Prostate gland (tissue), 2 donors: ENCODE results near the gene CCR2. TPM values are rescaled to one million over a fixed set of nuclear protein-coding genes. Genes with fewer than 3 reads are reported as not detected.
A peak's percentile ranks its signal among the peaks of the same experiment; 100 is the strongest.

ENCODE experiments used
- DNase-seq: peaks from one replicate; pipeline ENCODE4 v3.0.0-alpha.2; 2019; ENCODE audit warnings: low spot score
- H3K27ac ChIP-seq, 2 donors: fragments of 200-600 bp; sonication (generic); 2 replicates each; pipeline ENCODE4 v1.5.1; 2017 to 2019
- H3K27me3 ChIP-seq: fragments of 200-600 bp; sonication (generic); replicated peaks from 2 replicates; pipeline ENCODE4 v1.5.1; 2019; ENCODE audit not compliant: insufficient read depth
- H3K36me3 ChIP-seq, 2 donors: fragments of 200-600 bp; sonication (generic); 1 replicate in 1 of 2; 2 replicates in 1 of 2; pipeline versions ENCODE4 v1.5.1 to v1.8.1; 2017 to 2019
- H3K4me1 ChIP-seq: fragments of 200-600 bp; sonication (generic); replicated peaks from 2 replicates; pipeline ENCODE4 v1.5.1; 2019
- H3K4me3 ChIP-seq, 2 donors: fragments of 200-600 bp; sonication (generic); 2 replicates each; pipeline ENCODE4 v1.5.1; 2017 to 2019
- H3K9me3 ChIP-seq: fragments of 200-600 bp; sonication (generic); 2 replicates; pipeline ENCODE4 v1.5.1; 2017
- CTCF ChIP-seq, 4 experiments: fragments of 200-600 bp in 2 of 4; fragments of 450-650 bp in 2 of 4; sonication (generic) in 2 of 4; IDR thresholded peaks; 1 replicate in 3 of 4; 2 replicates in 1 of 4; pipeline ENCODE4 v1.5.1; 2016 to 2019; ENCODE audit warnings: antibody characterized with exemption in 4 of 4, mild to moderate bottlenecking in 2 of 4, moderate library complexity in 2 of 4
- POLR2A ChIP-seq: fragments of 450-650 bp; IDR thresholded peaks from one replicate; pipeline ENCODE4 v1.6.1; 2016; ENCODE audit warnings: antibody characterized with exemption, mild to moderate bottlenecking
- POLR2AphosphoS5 ChIP-seq: sonication (generic); formaldehyde crosslinking; IDR thresholded peaks from one replicate; pipeline ENCODE4 v1.6.1; 2017; ENCODE audit warnings: antibody characterized with exemption
- WGBS: methylation state at CpG from one replicate; pipeline ENCODE4 v1.1.5; 2018; 5-methylcytosine and 5-hydroxymethylcytosine counted together
- intact Hi-C: fragments of 100-400 bp; cut with DNase I; formaldehyde crosslinking; loops from one replicate; pipeline ENCODE4 v1.14.2; 2022
- total RNA-seq, 2 donors: library from RNA; depleted of rRNA; stranded (reverse); fragments of >200 nt; gene quantifications; one replicate each; pipeline ENCODE4 v1.1.0, GENCODE V29; 2016

Gene CCR2
- total RNA-seq, 2 donors from 2014 or later = 1.0 to 6.5 TPM

- Histone ChIP-seq H3K4me3 (no peak overlapping the region), H3K4me1 (no peaks in the 10 kb centered on the region), H3K27me3 (peaks cover 4% of the 10 kb centered on the region), H3K27ac (no peak overlapping the region), H3K36me3 (no peaks in the 10 kb centered on the region), H3K9me3 (no peaks in the 10 kb centered on the region)
- TF ChIP-seq POLR2A = no peak
- no peak for TF ChIP-seq POLR2AphosphoS5
- no peak for TF ChIP-seq CTCF (IDR thresholded peaks at IDR 0.05)
- intact Hi-C loops = no loop called here
- DNase-seq = no peak
- WGBS = 43% methylated on average over 1 of the region's 1 CpG
Measured at GRCh38 chr3:46354478-46354877, 567 bp downstream of the CCR2 start.

GRCh38 chr3:46354984-46355383 is 1.1 kb downstream of the CCR2 start:
- H3K36me3 ChIP-seq = no peaks in the 10 kb centered on the region
- H3K9me3 ChIP-seq = no peaks in the 10 kb centered on the region
- no peaks in the 10 kb centered on the region for H3K27me3 ChIP-seq
- no peaks in the 10 kb centered on the region for H3K4me1 ChIP-seq
- no peak overlapping the region for H3K4me3 ChIP-seq
- TF ChIP-seq POLR2AphosphoS5 = no peak
- TF ChIP-seq POLR2A = no peak
- TF ChIP-seq CTCF (IDR thresholded peaks at IDR 0.05) = no peak
- no peak for DNase-seq
- intact Hi-C loops = no loop called here
- H3K27ac ChIP-seq = no peak overlapping the region

GRCh38 chr3:46356276-46356675 is 2.4 kb downstream of the CCR2 start:
- no peaks in the 10 kb centered on the region for H3K9me3 ChIP-seq
- H3K4me1 ChIP-seq = no peaks in the 10 kb centered on the region
- no peaks in the 10 kb centered on the region for H3K27me3 ChIP-seq
- DNase-seq = no peak
- no peaks in the 10 kb centered on the region for H3K36me3 ChIP-seq
- no peak overlapping the region for H3K27ac ChIP-seq
- intact Hi-C loops = no loop called here
- WGBS = 24% methylated on average over 3 of the region's 3 CpGs
- no peak overlapping the region for H3K4me3 ChIP-seq
- no peak for TF ChIP-seq POLR2A
- TF ChIP-seq POLR2AphosphoS5 = no peak
- no peak for TF ChIP-seq CTCF (IDR thresholded peaks at IDR 0.05)

GRCh38 chr3:46356909-46357308 is 3.0 kb downstream of the CCR2 start:
- Histone ChIP-seq H3K9me3 (no peaks in the 10 kb centered on the region), H3K4me3 (no peak overlapping the region), H3K4me1 (no peaks in the 10 kb centered on the region), H3K27ac (no peak overlapping the region), H3K36me3 (no peaks in the 10 kb centered on the region), H3K27me3 (no peaks in the 10 kb centered on the region)
- WGBS = 85% methylated on average over 4 of the region's 4 CpGs
- intact Hi-C loops = no loop called here
- TF ChIP-seq POLR2AphosphoS5 = no peak
- TF ChIP-seq POLR2A = no peak
- TF ChIP-seq CTCF (IDR thresholded peaks at IDR 0.05) = no peak
- no peak for DNase-seq

GRCh38 chr3:46358466-46358865 is 4.6 kb downstream of the CCR2 start:
- TF ChIP-seq POLR2AphosphoS5 = peak; percentile 35
- no peak for TF ChIP-seq CTCF (IDR thresholded peaks at IDR 0.05)
- Histone ChIP-seq H3K4me1 (no peaks in the 10 kb centered on the region), H3K9me3 (no peaks in the 10 kb centered on the region), H3K4me3 (no peak overlapping the region), H3K27me3 (no peaks in the 10 kb centered on the region), H3K27ac (no peak overlapping the region), H3K36me3 (no peaks in the 10 kb centered on the region)
- 64% methylated on average over 6 of the region's 6 CpGs for WGBS
- intact Hi-C loops = no loop called here
- no peak for DNase-seq
